GM21723 (cell line): ENCODE data around the gene GOLIM4.

Experiments used
- ATAC-seq: cut with Tn5 transposase; IDR thresholded peaks from one replicate; pipeline ENCODE4 v1.9.1; 2021; ENCODE audit warnings: mild to moderate bottlenecking, moderate library complexity; ENCODE audit not compliant: unreplicated experiment

GOLIM4 gene

GRCh38 chr3:168001244-168001643, 94.5 kb downstream of the GOLIM4 start:
- ATAC-seq: no peak

- no peak for ATAC-seq
Observed at GRCh38 chr3:167998253-167998652, 97.5 kb downstream of the GOLIM4 start.

- ATAC-seq: no peak
Observed at GRCh38 chr3:167996514-167996913, 99.2 kb downstream of the GOLIM4 start.

GRCh38 chr3:167992381-167992780, 103.3 kb downstream of the GOLIM4 start:
- no peak for ATAC-seq

GRCh38 chr3:167991213-167991612, 104.5 kb downstream of the GOLIM4 start:
- ATAC-seq: no peak

- ATAC-seq: no peak
Observed at GRCh38 chr3:167989999-167990398, 105.7 kb downstream of the GOLIM4 start.

GRCh38 chr3:167989066-167989465, 106.7 kb downstream of the GOLIM4 start:
- ATAC-seq: no peak

GRCh38 chr3:167983583-167983982, 112.1 kb downstream of the GOLIM4 start:
- no peak for ATAC-seq

- ATAC-seq: no peak
Observed at GRCh38 chr3:167978486-167978885, 117.2 kb downstream of the GOLIM4 start.

GRCh38 chr3:167978071-167978470, 117.7 kb downstream of the GOLIM4 start:
- ATAC-seq: no peak

GRCh38 chr3:167976516-167977361, 119.0 kb downstream of the GOLIM4 start:
- ATAC-seq: no peak

- no peak for ATAC-seq
Observed at GRCh38 chr3:167973901-167974300, 121.8 kb downstream of the GOLIM4 start.

GRCh38 chr3:167973046-167973445, 122.7 kb downstream of the GOLIM4 start:
- no peak for ATAC-seq

GRCh38 chr3:167972502-167972901, 123.2 kb downstream of the GOLIM4 start:
- no peak for ATAC-seq

- no peak for ATAC-seq
Observed at GRCh38 chr3:167969548-167969947, 126.2 kb downstream of the GOLIM4 start.

- no peak for ATAC-seq
Observed at GRCh38 chr3:167967257-167968036, 128.3 kb downstream of the GOLIM4 start.
